HuH-7.5 (cell line): ENCODE data around the gene SYP.

Experiments used
- DNase-seq: peaks from one replicate; pipeline ENCODE4 v3.0.0; 2011; ENCODE audit warnings: low spot score

SYP gene

DNA sequence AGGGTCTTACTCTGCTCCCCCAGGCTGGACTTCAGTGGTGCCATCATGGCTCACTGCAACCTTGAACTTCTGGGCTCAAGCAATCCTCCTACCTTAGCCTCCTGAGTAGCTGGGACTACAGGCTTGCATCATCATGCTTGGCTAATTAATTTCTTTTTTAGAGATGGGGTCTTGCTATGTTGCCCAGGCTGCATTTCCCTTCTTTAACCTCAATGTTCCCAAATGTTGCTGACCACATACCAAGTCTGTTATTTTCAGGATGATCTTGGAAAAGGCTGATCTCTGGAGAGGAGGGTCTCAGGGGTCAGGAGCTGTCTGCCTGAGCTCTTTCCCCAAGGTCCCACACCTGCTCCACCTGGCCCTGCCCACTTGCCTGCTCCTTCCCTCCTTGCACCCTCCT, 20.1 kb upstream of the SYP start:
- DNase-seq = no peak

GRCh38 chrX:49214996-49215526, 15.1 kb upstream of the SYP start:
- no peak for DNase-seq

- no peak for DNase-seq
Measured at GRCh38 chrX:49214416-49214815, 14.4 kb upstream of the SYP start.

- DNase-seq = no peak
Measured at GRCh38 chrX:49212861-49213260, 12.9 kb upstream of the SYP start.

DNA sequence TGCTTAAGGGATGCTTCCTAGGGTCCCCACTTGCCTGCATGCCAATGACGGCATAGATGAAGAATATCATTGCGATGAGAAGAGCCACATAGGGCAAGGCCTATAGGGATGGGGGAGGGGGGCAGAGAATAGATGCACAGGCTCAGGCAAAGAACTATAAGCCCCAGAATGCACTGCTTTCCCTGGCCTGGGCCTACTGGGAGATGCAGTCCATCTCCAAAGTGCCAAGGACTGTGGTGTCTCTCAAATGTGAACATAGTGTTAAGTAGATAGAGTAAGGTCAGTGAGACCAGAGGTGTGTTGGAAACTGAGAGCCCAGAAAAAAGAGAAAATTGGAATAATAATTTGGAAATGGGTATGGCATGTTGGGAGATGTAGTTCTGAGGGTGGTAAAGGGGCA, 12.2 kb upstream of the SYP start:
- DNase-seq = no peak

GRCh38 chrX:49211074-49211473, 11.1 kb upstream of the SYP start:
- DNase-seq = no peak

DNA sequence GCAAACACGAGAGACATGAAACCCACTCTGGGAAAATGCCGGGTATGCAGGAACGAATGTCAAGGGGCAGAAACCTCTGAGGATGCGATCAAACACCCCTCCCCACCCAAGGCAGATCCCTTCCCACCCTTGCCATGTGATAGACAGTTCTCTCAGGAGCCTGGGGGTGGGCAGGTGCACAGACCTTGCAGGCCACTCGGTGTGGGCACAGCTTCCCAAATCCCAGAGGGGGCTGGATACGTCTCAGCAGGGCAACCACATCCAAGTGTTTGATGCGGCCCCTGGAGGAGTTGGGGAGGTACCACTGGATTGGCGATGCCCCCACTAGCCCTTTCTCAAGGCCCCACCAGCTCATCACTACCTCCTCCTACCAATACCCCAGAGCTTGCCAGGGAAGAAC, 10.4 kb upstream of the SYP start:
- no peak for DNase-seq

GRCh38 chrX:49209434-49210251, 9.7 kb upstream of the SYP start:
- no peak for DNase-seq

GRCh38 chrX:49208399-49208798, 8.4 kb upstream of the SYP start:
- no peak for DNase-seq

- DNase-seq = no peak
Measured at GRCh38 chrX:49206543-49206942, 6.5 kb upstream of the SYP start.

- no peak for DNase-seq
Measured at GRCh38 chrX:49205443-49205842, 5.5 kb upstream of the SYP start.

DNA sequence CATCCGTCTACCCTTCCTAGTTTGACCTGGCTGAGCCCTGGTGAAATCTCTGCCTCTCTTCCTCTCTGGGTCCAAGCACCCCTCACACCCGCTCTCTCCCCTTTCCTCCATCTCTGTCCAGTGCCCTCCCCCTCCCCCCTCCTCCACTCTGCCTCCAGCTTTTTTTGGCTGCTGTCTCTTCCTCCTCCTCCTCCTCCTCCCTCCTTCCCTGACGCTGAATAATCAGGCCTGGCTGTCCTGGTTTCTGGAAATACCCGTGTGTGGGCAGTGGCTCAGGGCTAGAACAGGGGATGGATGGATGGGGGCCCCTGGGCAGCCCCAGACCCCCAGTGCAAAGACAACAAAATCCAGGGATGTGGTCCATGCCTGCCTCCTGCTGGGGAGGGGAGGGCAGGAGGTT, 4.7 kb upstream of the SYP start:
- no peak for DNase-seq

DNA sequence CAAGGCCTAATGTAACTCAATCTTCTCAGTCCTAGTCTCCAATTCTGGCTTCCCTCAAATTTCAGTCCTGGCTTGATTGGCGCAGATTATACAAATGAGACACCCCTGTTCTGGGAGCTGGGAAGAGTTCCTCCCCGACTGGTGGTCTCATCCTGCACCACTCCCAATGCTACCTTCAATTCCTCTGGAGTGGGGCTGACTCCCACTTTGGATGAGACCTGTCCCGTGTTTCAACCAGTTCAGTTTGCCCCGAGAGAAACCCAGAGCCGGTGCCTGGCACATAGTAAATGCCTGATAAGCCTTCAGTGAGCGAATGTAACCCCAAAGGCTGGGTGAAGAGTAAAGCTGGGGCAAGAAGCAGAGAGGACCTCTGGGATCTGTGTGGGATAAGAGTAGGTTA, 4.0 kb upstream of the SYP start:
- DNase-seq = no peak

- DNase-seq = no peak
Measured at GRCh38 chrX:49203536-49203935, 3.5 kb upstream of the SYP start.

DNA sequence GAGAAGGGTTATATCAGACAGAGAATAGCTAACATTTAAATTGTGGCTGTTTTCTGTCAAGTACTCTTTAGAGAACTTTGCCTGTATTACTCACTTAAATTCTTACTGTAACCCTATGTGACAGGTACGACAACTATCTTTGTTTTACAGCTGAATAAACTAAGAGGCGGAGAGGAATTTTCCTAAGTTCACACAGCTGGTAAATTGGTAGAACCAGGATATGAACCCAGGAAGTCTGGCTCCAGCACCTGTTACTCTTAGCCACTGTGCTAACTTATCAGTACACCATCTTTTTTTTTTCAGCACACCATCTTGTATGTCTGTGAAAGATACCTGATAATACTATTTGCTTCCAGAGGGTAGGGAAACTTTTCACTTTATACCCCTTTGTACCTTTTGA, 2.0 kb upstream of the SYP start:
- no peak for DNase-seq

GRCh38 chrX:49199315-49199595, 738 bp downstream of the SYP start:
- DNase-seq = no peak

GRCh38 chrX:49198540-49199314, 1.3 kb downstream of the SYP start:
- no peak for DNase-seq

DNA sequence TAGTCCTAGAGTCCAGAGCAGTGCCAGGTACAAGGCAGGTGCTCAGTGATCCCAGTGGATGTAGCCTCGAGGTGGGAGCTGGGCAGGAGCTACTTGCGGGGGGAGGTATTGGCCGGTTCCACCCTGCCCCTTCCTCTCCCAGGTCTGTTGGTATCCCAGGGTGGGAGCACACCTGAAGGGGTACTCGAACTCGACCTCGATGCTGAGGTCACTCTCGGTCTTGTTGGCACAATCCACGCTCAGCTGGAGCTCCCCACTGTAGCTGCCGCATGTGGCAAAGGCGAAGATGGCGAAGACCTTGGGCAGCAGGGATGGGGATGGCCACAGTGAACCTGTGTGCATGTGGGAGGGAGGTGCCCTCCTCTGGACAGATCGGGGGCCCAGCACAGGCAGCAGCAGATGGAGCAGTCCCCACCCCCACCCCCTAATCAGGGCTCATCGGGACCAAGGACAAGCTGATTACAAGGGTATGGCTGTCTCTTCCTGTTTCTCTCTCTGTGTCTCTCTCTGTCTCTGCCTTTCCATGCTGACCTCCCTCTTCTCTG, 2.4 kb downstream of the SYP start:
- DNase-seq = no peak

GRCh38 chrX:49193542-49193964, 6.4 kb downstream of the SYP start:
- no peak for DNase-seq

GRCh38 chrX:49192722-49193328, 7.2 kb downstream of the SYP start:
- DNase-seq = no peak

- no peak for DNase-seq
Measured at GRCh38 chrX:49191574-49192011, 8.4 kb downstream of the SYP start.

DNA sequence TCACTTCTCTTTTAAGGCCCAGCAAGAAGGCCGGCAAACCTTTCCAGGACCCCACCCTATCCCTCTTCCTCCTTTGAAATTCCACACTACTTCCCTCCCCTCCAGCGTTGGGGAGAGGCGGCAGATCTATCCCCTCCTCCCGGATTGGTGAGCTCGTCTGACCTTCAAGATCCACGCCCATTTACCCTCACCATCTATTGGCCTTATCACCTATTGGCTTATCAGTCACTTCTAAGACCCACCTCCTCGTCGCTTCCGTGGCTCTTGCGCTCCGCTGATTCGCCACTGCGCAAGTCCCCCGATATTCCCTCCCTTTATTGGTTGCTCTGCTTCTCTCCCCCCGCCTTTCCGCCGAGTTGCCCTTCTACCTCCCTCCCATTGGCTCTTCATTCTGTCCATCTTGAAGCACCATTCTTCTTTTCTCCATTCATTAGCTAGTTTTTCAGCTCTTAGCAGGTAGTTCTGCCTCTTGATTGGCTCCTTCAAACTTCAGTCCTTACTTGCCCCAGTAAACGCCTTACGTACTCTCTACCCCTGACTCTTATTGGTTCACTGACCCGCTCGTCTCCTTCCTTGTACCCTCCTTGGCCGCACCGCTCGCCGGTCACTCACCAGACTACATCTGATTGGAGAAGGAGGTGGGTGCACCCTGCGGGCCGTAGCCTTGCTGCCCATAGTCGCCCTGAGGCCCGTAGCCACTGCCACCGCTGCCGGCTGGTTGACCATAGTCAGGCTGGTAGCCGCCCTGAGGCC, 9.0 kb downstream of the SYP start:
- DNase-seq = peak; percentile 96
